HEK293T (cell line): ENCODE results near the gene DISP3.

ENCODE experiments used
- BHLHE40 ChIP-seq: fragments of 450-650 bp; IDR thresholded peaks from 2 replicates; pipeline ENCODE4 v1.6.1; 2016; ENCODE audit warnings: mild to moderate bottlenecking, moderate library complexity, borderline replicate concordance
- FOXA1 ChIP-seq: fragments of 450-650 bp; IDR thresholded peaks from 2 replicates; pipeline ENCODE4 v1.6.1; 2016; ENCODE audit warnings: mild to moderate bottlenecking
- FOXM1 ChIP-seq: fragments of 450-650 bp; IDR thresholded peaks from 2 replicates; pipeline ENCODE4 v1.6.1; 2017; ENCODE audit warnings: mild to moderate bottlenecking, borderline replicate concordance
- L3MBTL2 ChIP-seq: fragments of 450-650 bp; conservative IDR thresholded peaks from 2 replicates; pipeline ENCODE4 v1.6.1; 2016; ENCODE audit warnings: mild to moderate bottlenecking
- SP1 ChIP-seq: fragments of 450-650 bp; IDR thresholded peaks from 2 replicates; pipeline ENCODE4 v1.6.1; 2017

GRCh38 chr1:11536573-11537379 lies 57.8 kb downstream of the DISP3 start:
- TF ChIP-seq L3MBTL2: no peak
- no peak for TF ChIP-seq SP1
- TF ChIP-seq FOXA1: no peak
- no peak for TF ChIP-seq FOXM1
- no peak for TF ChIP-seq BHLHE40
